T47D (cell line): ENCODE data around the gene THSD7B.
A peak's percentile ranks its signal among the peaks of the same experiment; 100 is the strongest.
"Not testable (repeated sequence)": the region's sequence is repeated elsewhere in the genome, so short reads cannot be mapped to it uniquely, and the experiment has no call there.

Experiments
- DNase-seq, 2 experiments: peaks; one replicate each; pipeline versions ENCODE4 v3.0.0 to v3.0.0-alpha.2; 2011 to 2012; ENCODE audit warnings: low read depth in 1 of 2, low spot score in 1 of 2
- JUND ChIP-seq: IDR thresholded peaks from 2 replicates; pipeline ENCODE4 v1.6.1; 2012; ENCODE audit warnings: low read depth
- in situ Hi-C: cut with HindIII; loops from 2 replicates; pipeline ENCODE4 v1.10.0; 2016; ENCODE audit warnings: low sequenced_read_pairs, low pct_unique_long_range_greater_than_20kb

The THSD7B gene

DNA sequence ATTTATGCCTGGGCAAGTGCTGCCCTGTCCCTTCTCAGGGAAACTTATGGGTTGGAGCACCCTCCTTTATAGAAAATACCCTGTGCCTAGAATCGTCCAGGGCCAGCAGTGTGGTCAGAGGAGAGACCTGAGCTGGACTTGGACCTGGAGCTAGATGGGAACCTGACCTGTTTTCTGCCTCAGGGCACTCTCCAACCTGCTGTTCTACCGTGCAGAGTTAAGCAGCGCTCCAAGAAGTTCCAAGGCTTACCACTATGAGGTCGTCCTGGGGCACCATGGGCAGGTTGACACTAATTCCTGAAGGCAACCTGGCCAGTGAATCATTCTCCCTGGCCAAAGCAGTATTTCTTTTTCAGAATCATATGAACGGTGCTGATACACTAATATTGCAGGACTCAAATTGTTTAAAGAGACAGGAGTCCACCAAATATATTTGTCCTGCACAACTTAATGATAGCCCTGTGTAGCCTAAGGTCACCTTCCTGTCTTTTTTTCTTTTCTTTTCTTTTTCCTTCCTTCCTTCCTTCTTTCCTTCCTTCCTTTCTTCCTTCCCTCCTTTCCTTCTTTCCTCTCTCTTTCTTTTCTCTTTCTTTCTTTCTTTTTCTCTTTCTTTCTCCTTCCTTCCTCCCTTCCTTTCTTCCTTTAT is 743.5 kb downstream of the THSD7B start:
- in situ Hi-C loops = no loop called here
- no peak for TF ChIP-seq JUND

DNA sequence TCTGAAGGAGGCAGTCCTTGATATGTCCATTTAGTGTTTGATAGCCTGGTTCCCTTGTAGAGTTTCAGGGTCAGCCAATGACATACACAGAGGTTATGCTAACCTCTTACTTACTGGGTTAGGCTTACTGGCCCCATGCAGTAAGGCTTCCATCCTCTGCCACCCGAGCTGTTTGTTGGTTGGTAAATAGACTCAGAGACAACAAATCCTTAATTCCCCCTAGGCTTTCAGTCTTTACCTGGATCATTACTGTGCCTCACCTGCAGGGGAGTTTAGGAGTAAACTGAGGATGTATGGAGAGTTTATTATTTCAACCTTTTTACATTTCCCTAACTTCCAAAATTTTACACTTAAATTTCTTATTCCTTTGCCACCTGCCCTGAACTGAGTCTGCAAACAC is 746.2 kb downstream of the THSD7B start:
- peak in 1 of 2 experiments; percentile 15 for DNase-seq
- in situ Hi-C loops = no loop called here
- TF ChIP-seq JUND = no peak

More for the DNA sequence above, 743.5 kb downstream of the THSD7B start:
- DNase-seq = peak in 1 of 2 experiments; percentile 85

DNA sequence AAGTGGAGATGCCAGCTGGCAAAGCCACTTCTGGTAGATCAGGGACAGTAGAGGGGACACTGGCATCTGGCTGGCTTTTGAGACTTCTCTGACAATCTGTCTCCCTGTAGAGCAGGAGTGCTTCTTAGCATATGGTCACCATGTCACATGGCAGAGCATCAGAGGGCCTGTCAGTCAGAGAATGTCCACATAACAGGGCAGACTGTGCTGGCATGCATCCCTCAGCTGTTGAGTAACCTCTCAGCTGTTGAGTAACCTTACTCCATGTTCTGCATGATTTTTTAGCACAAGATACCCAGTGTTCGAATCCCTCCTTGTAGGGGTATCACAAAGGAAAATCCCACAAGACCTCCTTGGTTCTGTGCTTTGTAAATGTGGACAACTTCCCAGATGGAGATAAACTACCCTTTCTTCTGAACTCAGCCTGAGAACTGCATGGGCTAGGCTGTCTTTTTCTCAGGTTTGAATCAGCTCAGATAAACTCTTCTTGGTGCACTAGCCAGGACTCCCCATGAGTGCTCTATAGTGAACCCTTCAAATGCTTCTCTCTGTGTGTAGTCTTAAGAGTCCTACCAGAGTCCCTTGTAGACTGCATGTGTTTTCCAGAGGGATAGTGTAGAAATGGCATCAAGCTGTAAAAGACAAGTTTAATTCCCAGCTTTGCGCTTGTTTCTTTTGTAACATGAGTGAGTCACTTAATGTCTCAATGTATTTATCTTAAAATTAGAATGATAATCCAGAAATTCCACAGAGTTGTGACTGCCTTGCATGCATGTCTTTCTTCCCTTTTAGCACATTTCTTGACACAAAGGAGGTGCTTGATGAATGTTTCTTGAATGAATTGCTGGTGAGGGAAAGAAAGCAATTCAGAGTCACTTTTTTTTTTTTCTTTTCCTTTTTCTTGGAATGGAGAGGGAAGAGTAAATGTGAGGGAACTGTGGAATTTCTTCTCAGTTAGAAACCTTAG is 756.6 kb downstream of the THSD7B start:
- in situ Hi-C loops = no loop called here
- no peak for TF ChIP-seq JUND
- DNase-seq = no peak

DNA sequence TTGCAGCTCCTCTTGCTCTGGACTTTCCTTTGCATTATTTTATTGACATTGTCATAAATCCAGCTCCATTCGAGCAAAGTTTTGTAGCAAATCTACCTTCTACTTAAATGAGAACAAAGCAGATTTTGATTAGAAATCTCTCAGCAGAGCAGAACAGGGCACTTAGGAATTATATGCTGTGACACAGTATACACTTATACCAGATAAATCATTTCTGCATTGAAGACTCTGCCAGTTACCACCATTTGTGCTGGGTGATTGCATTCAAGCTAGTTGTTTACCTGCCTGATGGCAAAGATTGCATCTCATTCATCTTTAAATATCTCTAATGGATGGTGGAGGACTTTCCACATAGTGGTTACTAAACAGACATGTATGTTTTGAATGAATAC is 757.3 kb downstream of the THSD7B start:
- in situ Hi-C loops = no loop called here
- no peak for DNase-seq

DNA sequence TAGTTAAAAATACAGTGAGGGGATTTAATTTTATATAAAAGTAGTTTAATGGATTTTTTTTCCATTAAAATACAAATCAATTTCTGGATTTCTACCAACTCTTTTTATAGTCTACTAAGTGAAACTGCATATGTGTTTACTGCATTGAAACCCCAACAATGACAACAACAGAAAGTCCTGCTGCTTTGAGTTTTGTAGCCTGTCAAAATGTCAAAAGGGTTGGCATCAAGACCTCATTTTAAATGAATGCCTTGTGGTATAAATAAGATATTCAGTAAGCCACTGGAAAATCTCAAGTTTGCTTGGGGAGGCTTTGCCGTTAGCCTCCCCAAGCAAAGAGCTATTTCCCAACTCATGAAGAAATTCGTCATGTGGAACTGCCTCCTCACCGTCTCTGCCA is 758.6 kb downstream of the THSD7B start:
- no peak for TF ChIP-seq JUND
- no peak for DNase-seq
- in situ Hi-C loops = no loop called here

More for the DNA sequence above, 757.3 kb downstream of the THSD7B start:
- TF ChIP-seq JUND = no peak

DNA sequence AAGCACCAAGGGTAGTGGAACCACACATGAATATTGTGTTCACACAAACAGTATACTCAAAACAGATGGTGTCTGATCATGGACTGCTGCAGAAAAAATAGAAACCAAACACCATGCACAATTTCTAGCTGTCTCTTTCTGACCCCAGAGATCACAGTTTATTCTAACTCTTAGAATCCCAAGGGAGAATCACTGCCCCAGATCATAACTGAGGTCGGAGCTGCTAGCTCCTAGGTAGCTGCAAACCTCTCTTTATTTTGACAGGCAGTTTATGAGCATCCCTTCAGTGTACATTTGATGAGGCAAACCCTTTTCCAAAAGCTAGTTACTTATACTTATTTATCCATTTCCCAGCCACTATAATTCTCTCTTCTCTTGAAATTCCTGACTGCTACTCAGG is 759.8 kb downstream of the THSD7B start:
- in situ Hi-C loops = no loop called here
- no peak for TF ChIP-seq JUND
- DNase-seq = no peak

DNA sequence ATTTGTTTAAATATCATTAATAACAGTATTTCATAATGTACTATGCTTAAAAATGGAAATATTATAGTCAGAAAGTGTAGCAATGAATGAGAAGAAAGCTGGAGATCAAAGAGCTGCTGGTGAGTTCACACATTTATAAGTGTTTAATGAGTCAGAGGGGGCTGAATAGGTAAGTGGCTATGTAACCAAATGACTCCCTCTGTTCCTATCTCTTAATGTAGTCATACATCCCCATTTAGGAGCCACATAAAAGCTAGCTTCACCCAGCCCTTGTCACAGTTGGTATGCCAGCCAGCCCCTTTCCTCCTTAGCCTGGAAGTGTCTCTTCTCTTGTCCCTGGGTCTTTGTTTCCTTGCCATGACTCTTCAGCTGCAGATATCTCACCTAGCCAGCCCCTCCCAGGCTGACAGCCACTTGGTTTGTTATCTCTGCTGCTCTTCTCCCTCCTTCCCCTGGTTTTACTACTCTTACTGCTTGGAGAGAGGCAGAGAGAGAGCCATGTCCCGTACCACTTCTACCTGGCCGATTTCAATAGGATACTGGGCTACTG is 760.4 kb downstream of the THSD7B start:
- no peak for DNase-seq
- in situ Hi-C loops = no loop called here
- TF ChIP-seq JUND = no peak

DNA sequence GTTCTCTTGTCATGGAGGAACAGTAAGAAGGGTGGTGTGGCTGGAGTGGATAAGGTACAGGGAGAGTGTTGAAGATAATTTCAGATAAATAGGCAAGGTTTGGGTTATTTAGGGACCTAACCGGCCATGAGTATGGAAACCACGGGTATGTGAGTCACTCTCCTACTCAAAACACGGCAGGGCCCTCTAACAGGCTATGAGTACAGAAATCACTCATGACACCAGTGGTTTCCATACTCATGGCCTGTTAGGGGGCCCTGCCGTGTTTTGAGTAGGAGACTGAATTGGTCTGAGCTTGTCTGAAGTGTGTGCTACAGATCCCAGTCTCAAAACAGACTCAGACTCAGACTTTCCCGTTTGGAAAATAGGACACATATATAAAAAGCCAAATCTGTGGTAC is 770.6 kb downstream of the THSD7B start:
- in situ Hi-C loops = no loop called here
- no peak for TF ChIP-seq JUND
- no peak for DNase-seq

DNA sequence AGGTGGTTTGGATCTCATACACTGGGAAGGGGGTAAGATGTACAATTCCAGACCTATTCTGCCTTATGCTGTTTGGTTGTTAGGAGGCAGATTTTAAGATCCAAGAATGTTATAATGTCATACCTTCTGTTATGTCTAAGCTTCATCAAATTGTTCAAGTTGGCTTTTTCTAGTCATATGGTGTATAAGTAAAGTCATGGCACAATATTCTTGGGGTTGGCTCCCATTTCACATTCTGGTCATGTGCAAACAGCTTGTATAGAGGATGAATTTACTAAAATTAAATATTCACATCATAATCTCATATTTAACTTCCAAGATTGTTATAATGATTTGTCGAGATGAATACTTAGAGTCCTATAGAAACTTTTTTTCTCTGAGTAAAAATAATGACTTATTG is 774.0 kb downstream of the THSD7B start:
- no peak for TF ChIP-seq JUND
- no peak for DNase-seq
- in situ Hi-C loops = no loop called here

DNA sequence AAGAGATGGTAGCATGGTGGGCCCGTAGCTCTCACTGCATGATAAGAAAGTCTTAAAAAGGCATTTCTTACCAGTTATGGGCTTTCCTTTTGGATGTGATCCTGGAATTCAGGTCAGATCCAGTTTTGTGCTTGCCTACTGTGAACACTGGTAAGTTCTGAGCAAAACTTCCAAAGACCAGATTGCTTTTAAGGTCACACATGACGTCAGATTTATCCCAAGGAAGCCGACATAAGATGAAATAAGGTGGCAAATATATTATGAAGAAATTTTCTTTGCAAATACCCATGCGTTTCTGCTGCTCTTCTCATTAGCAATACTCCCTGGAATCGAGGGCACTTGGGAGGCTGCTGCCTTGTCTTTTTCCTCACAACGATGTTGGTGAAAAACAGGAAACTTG is 782.5 kb downstream of the THSD7B start:
- no peak for TF ChIP-seq JUND
- no peak for DNase-seq
- in situ Hi-C loops = no loop called here

DNA sequence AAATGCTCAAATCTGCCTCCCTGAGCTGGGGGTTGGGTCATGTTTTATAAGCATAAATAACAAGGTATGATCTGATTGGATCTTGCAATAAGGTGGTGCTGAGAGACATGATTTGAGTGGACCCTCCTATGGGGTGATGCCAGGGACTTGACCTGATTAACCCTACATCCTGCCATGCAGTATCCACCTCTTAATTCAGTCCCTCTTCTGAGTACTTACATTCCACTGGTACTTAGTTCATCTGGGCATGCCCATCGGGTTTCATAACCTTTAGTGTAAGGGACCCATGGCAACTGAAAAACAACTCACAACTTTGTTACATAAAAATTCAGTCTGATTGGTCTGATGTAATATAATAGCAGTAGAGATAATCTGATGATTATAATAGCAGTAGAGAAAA is 801.0 kb downstream of the THSD7B start:
- in situ Hi-C loops = no loop called here
- TF ChIP-seq JUND = no peak
- DNase-seq = no peak

DNA sequence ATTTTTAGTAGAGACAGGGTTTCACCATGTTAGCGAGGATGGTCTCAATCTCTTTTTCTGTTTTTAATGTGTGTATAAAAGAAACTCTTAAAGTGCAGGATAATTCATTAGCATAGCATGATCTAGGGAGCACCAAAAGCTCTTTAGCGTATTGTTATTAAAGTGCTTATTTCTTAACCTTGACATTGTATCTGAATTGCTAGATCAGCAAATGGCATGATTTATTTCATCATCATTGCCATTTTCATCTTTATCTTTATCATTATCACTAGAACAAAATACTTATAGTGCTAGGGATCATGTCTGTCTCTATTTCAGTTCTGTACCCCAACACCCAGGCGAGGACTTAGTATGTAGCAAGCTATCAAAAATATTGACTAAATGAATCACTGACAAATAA is 805.1 kb downstream of the THSD7B start:
- TF ChIP-seq JUND = no peak
- in situ Hi-C loops = no loop called here
- DNase-seq = no peak

DNA sequence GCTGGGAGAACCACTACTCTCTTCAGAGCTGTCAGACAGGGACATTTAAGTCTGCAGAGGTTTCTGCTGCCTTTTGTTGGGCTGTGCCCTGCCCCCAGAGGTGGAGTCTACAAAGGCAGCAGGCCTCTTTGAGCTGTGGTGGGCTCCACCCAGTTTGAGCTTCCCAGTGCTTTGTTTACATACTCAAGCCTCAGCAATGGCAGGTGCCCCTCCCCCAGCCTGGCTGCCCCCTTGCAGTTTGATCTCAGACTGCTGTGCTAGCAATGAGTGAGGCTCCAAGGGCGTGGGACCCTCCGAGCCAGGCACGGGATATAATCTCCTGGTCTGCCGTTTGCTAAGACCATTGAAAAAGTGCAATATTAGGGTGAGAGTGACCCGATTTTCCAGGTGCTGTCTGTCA is 822.5 kb downstream of the THSD7B start:
- DNase-seq, in situ Hi-C loops: not testable (repeated sequence)

DNA sequence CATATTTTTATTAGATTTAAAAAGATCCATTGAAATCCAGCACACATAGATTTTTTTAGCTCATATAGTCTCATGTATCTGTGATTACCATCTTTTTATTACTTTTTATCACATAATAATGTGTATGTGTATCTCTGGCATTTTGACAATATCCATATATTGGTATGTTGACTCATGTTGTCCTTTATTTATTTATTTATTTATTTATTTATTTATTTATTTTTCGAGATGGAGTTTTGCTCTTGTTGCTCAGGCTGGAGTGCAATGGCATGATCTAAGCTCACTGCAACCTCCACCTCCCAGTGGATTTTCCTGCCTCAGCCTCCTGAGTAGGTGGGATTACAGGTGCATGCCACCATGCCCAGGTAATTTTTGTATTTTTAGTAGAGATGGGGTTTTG is 823.2 kb downstream of the THSD7B start:
- DNase-seq, in situ Hi-C loops: not testable (repeated sequence)
